ENCODE results near the gene ANKLE2. TPM values are rescaled to one million over a fixed set of nuclear protein-coding genes. Genes with fewer than 3 reads are reported as not detected.

ANKLE2 gene
- total RNA-seq, 2 donors from 2014 or later: 33.7 to 41.8 TPM

DNA sequence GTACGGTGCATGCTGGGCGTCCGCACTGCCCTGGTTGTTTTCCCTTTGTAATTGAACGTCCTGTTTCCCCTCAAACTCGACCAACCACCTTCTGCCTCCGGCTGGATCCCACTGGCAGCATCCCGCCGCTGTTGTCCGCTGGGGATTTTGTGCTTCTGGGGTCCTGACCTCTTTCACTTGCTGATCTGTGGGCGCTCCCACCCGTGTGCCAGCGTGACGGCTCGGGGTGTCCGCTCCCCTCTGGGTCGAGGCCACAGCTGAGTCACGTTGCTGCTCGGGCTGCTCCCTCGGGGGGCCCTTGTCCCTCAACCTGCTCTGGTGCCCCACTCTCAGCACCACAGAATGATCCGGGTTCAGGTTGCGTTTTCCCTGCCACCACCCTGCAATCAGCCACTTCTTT, 43.0 kb downstream of the ANKLE2 start:
- no peak overlapping the region for H3K9ac ChIP-seq (ENCODE audit: low read depth in 2 of 2, low read length in 2 of 2)
- H3K27me3 ChIP-seq: no peaks in the 10 kb centered on the region
- DNase-seq: no peak
- H3K9me3 ChIP-seq: no peaks in the 10 kb centered on the region
- H3K27ac ChIP-seq: no peak overlapping the region
- intact Hi-C loops (cut with DNase I): no loop called here
- TF ChIP-seq, protein P1, sequence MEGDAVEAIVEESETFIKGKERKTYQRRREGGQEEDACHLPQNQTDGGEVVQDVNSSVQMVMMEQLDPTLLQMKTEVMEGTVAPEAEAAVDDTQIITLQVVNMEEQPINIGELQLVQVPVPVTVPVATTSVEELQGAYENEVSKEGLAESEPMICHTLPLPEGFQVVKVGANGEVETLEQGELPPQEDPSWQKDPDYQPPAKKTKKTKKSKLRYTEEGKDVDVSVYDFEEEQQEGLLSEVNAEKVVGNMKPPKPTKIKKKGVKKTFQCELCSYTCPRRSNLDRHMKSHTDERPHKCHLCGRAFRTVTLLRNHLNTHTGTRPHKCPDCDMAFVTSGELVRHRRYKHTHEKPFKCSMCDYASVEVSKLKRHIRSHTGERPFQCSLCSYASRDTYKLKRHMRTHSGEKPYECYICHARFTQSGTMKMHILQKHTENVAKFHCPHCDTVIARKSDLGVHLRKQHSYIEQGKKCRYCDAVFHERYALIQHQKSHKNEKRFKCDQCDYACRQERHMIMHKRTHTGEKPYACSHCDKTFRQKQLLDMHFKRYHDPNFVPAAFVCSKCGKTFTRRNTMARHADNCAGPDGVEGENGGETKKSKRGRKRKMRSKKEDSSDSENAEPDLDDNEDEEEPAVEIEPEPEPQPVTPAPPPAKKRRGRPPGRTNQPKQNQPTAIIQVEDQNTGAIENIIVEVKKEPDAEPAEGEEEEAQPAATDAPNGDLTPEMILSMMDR (IDR thresholded peaks at IDR 0.05): no peak
- no peak overlapping the region for H3K4me3 ChIP-seq
- H3K36me3 ChIP-seq: peaks cover 10% of the 10 kb centered on the region
- H3K4me1 ChIP-seq: no peaks in the 10 kb centered on the region

DNA sequence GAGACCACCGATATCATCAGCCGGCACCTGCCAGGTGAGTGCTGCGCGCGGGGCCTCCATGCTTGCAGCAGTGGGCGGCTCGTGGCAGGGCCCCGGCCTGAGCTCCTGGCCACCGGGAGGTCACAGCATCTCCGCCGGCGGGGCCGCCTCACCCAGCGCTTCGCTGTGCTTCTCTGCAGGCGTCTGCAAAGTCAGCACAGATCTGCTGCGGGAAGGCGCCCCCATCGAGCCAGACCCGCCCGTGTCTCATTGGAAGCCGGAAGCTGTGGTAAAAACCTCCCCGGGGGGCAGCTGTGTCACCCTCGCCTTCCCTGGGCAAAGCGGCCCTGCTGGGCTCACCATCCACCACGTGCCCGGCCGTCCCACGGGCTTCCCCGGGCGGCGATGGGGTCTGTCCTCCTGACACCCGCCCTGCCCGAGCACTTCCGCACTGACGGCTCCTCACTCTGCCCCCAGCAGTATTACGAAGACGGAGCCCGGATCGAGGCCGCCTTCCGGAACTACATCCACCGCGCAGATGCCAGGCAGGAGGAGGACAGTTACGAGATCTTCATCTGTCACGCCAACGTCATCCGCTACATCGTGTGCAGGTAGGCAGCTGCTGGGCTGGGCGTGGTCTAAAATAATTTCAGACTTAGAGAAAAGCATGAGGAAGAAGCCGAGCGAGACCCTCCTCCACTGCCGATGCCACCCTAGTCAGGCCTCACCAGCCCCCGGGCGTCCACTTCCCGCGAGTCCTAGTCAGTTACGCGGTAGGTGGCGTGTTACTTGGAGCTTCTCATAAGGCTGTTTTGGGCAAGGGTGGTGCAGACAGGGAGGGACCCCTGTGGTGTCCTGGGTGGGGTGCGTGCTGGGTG, 43.9 kb downstream of the ANKLE2 start:
- no peaks in the 10 kb centered on the region for H3K9me3 ChIP-seq
- H3K36me3 ChIP-seq: peaks cover 10% of the 10 kb centered on the region
- H3K9ac ChIP-seq (ENCODE audit: low read depth in 2 of 2, low read length in 2 of 2): no peak overlapping the region
- intact Hi-C loops (cut with DNase I): no loop called here
- H3K27me3 ChIP-seq: no peaks in the 10 kb centered on the region
- H3K4me1 ChIP-seq: no peaks in the 10 kb centered on the region
- no peak for DNase-seq
- no peak overlapping the region for H3K4me3 ChIP-seq
- TF ChIP-seq, protein P1 (IDR thresholded peaks at IDR 0.05): no peak
- H3K27ac ChIP-seq: no peak overlapping the region

DNA sequence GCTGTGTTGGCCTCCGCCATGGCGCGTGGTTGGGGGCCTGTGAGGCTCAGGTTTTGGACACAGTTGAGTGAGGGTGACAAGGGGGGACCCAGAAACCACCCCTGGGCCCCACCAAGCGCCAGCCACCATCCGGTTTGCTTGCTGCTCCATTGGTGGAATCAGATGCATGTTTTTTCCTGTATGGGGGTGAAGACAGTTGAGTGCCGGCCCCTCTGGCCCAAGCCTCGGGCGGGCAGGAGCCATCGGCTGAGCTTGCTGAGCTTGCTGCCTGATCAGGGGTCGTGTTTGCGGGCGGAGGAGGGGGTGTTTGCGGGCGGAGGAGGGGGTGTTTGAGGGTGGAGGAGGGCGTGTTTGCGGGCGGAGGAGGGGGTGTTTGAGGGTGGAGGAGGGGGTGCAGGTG, 44.6 kb downstream of the ANKLE2 start:
- Histone ChIP-seq H3K9ac (ENCODE audit: low read depth in 2 of 2, low read length in 2 of 2) (no peak overlapping the region), H3K36me3 (peaks cover 10% of the 10 kb centered on the region), H3K9me3 (no peaks in the 10 kb centered on the region), H3K4me1 (no peaks in the 10 kb centered on the region), H3K27ac (no peak overlapping the region), H3K27me3 (no peaks in the 10 kb centered on the region), H3K4me3 (no peak overlapping the region)
- TF ChIP-seq, protein P1 (IDR thresholded peaks at IDR 0.05): no peak
- no peak for DNase-seq
- intact Hi-C loops (cut with DNase I): no loop called here

GRCh38 chr12:132716356-132716755, 45.3 kb downstream of the ANKLE2 start:
- intact Hi-C loops (cut with DNase I): no loop called here
- no peak overlapping the region for H3K9ac ChIP-seq (ENCODE audit: low read depth in 2 of 2, low read length in 2 of 2)
- H3K9me3 ChIP-seq: no peaks in the 10 kb centered on the region
- H3K4me1 ChIP-seq: no peaks in the 10 kb centered on the region
- TF ChIP-seq, protein P1 (IDR thresholded peaks at IDR 0.05): no peak
- no peak overlapping the region for H3K27ac ChIP-seq
- no peak overlapping the region for H3K4me3 ChIP-seq
- no peak for DNase-seq
- peaks cover 10% of the 10 kb centered on the region for H3K36me3 ChIP-seq
- no peaks in the 10 kb centered on the region for H3K27me3 ChIP-seq

- H3K36me3 ChIP-seq: peaks cover 10% of the 10 kb centered on the region
Observed at GRCh38 chr12:132715874-132716273, 45.8 kb downstream of the ANKLE2 start.

More at GRCh38 chr12:132715874-132716273, 45.8 kb downstream of the ANKLE2 start:
- no peaks in the 10 kb centered on the region for H3K4me1 ChIP-seq
- no peak overlapping the region for H3K27ac ChIP-seq
- no peak overlapping the region for H3K4me3 ChIP-seq
- H3K9ac ChIP-seq (ENCODE audit: low read depth in 2 of 2, low read length in 2 of 2): no peak overlapping the region
- no peaks in the 10 kb centered on the region for H3K27me3 ChIP-seq
- H3K9me3 ChIP-seq: no peaks in the 10 kb centered on the region
- no peak for DNase-seq
- TF ChIP-seq, protein P1 (IDR thresholded peaks at IDR 0.05): no peak
- intact Hi-C loops (cut with DNase I): no loop called here

Measured in colonic mucosa (tissue), 4 donors.